ENCODE data around the gene CTLA4. TPM values are rescaled to one million over a fixed set of nuclear protein-coding genes. Genes with fewer than 3 reads are reported as not detected.

The CTLA4 gene
- total RNA-seq, 6 experiments from 2014 or later: not detected

DNA sequence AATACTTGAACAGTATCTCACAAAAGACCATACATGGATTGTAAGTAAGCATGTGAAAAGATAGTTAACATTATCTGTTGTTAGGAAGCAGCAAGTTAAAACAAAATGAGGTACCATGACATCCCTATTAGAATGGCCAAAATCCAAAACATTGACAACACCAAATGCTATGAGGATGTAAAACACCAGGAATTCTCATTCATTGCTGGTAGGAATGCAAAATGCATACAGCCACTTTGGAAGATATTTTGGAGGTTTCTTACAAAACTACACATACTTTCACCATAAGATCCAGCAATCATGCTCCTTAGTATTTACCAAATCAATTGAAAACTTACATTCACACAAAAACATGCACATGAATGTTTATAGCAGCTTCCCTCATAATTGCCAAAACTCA lies 38.1 kb downstream of the CTLA4 start:
- ATAC-seq (no peak), DNase-seq (no peak)
- Histone ChIP-seq H3K36me3 (no peaks in the 10 kb centered on the region), H3K4me1 (peaks cover 0 to 11% (median 0%) of the 10 kb centered on the region in 4 donors), H3K27ac (no peak overlapping the region), H3K4me3 (no peak overlapping the region), H3K9me3 (peaks cover 0 to 7% (median 0%) of the 10 kb centered on the region in 4 donors), H3K27me3 (no peaks in the 10 kb centered on the region)
- intact Hi-C loops (cut with DNase I): no loop called here
- no peak for TF ChIP-seq CTCF (IDR thresholded peaks at IDR 0.05)
- TF ChIP-seq POLR2A (IDR thresholded peaks at IDR 0.05): no peak

DNA sequence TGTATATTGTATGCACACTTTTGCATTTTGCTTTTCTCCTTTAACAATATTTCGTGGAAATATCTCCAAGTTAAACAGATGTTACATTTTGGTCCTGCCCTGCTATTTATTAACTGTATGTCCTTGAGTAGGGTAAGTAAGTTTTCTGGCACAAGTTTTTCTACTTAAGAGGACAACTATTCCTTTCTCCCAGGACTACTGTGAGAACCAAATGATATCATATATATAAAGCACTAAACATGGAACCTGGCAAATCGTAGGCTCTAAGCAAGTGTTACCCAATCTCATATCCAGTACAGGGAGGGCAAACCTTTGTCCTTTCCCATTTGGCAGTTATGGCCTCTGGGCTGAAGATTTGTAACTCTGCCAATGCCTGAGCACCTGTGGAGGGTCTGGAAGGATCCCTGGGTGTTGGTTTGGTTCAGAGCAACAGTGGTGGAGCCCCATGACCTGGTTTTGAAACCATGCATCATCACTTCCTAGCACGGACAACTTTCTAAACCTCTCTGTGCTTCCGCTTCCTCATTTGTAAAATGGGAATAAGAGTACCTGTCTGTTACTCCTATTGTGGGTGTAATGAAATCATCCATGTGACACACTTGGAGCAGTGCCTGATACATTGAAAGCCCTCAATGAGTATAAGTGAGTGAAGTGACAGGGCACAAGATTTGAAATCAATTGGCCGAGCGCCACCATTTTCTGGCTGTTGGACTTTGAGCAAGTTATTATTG lies 40.7 kb downstream of the CTLA4 start:
- WGBS (ENCODE audit: insufficient coverage, low coverage, low lambda C conversion rate, missing lambda C conversion rate): 63% methylated on average over 6 of the region's 6 CpGs

GRCh38 chr2:203908797-203909185 lies 41.2 kb downstream of the CTLA4 start:
- 37% methylated on average over 3 of the region's 3 CpGs for WGBS (ENCODE audit: insufficient coverage, low coverage, low lambda C conversion rate, missing lambda C conversion rate)
- peak; percentile 10 to 40 (median 22) for ATAC-seq
- intact Hi-C loops (cut with DNase I): no loop called here

More for the DNA sequence above, 40.7 kb downstream of the CTLA4 start:
- DNase-seq (peak in 1 of 3 donors; percentile 50), ATAC-seq (peak; percentile 26 to 54 (median 42))
- Histone ChIP-seq H3K36me3 (no peaks in the 10 kb centered on the region), H3K9me3 (no peaks in the 10 kb centered on the region), H3K4me1 (peaks cover 0 to 11% (median 0%) of the 10 kb centered on the region in 4 donors), H3K27me3 (no peaks in the 10 kb centered on the region), H3K4me3 (no peak overlapping the region), H3K27ac (no peak overlapping the region)
- no peak for TF ChIP-seq POLR2A (IDR thresholded peaks at IDR 0.05)
- intact Hi-C loops (cut with DNase I): no loop called here

GRCh38 chr2:203909261-203909967 lies 41.8 kb downstream of the CTLA4 start:
- TF ChIP-seq CTCF (IDR thresholded peaks at IDR 0.05) (peak; percentile 48 to 70 (median 58)), POLR2A (IDR thresholded peaks at IDR 0.05) (no peak)
- Histone ChIP-seq H3K4me1 (peaks cover 0 to 11% (median 0%) of the 10 kb centered on the region in 4 donors), H3K36me3 (no peaks in the 10 kb centered on the region), H3K27ac (peak overlapping the region in 1 of 3 donors; percentile 24), H3K27me3 (no peaks in the 10 kb centered on the region), H3K4me3 (no peak overlapping the region), H3K9me3 (no peaks in the 10 kb centered on the region)
- intact Hi-C loops (cut with DNase I): no loop called here
- peak; percentile 69 to 81 (median 78) for ATAC-seq
- no peak for DNase-seq
- 18% methylated on average over 8 of the region's 8 CpGs for WGBS (ENCODE audit: insufficient coverage, low coverage, low lambda C conversion rate, missing lambda C conversion rate)

More at GRCh38 chr2:203908797-203909185, 41.2 kb downstream of the CTLA4 start:
- H3K27ac ChIP-seq: peak overlapping the region in 1 of 3 donors; percentile 24
- no peaks in the 10 kb centered on the region for H3K9me3 ChIP-seq
- TF ChIP-seq POLR2A (IDR thresholded peaks at IDR 0.05): no peak
- TF ChIP-seq CTCF (IDR thresholded peaks at IDR 0.05): no peak
- peaks cover 0 to 11% (median 0%) of the 10 kb centered on the region in 4 donors for H3K4me1 ChIP-seq
- H3K4me3 ChIP-seq: no peak overlapping the region
- no peaks in the 10 kb centered on the region for H3K27me3 ChIP-seq
- DNase-seq: no peak
- no peaks in the 10 kb centered on the region for H3K36me3 ChIP-seq

DNA sequence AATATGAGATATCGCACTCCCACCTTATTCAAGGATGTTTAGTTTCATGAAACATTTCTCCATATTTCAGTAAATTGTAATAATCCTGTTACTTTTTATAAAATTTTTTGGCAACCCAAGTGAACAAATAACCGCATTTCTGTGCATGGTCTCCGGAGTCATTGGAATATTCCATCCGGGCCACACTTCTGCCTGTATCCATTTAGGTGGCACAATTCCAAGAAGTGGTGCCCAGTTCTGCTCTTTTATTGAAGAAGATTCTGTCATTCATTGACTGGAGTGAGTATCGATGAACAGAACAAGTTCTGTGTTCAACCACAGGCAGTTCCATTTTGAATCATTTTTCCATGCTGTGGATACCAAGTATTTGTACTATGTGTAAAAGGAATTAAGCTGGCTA lies 42.4 kb downstream of the CTLA4 start:
- DNase-seq (no peak), ATAC-seq (no peak)
- Histone ChIP-seq H3K27ac (no peak overlapping the region), H3K36me3 (no peaks in the 10 kb centered on the region), H3K27me3 (no peaks in the 10 kb centered on the region), H3K9me3 (no peaks in the 10 kb centered on the region), H3K4me1 (peaks cover 0 to 11% (median 0%) of the 10 kb centered on the region in 4 donors), H3K4me3 (no peak overlapping the region)
- WGBS (ENCODE audit: insufficient coverage, low coverage, low lambda C conversion rate, missing lambda C conversion rate): 44% methylated on average over 5 of the region's 5 CpGs
- intact Hi-C loops (cut with DNase I): no loop called here
- no peak for TF ChIP-seq CTCF (IDR thresholded peaks at IDR 0.05)
- no peak for TF ChIP-seq POLR2A (IDR thresholded peaks at IDR 0.05)
